Neural cell (in vitro differentiated cells): ENCODE data around the gene NRCAM. TPM values are rescaled to one million over a fixed set of nuclear protein-coding genes. Genes with fewer than 3 reads are reported as not detected.

Experiments used
- H2AFZ ChIP-seq: fragments of 200-600, 300-800 bp; sonication (generic), shearing (Covaris generic); 2 replicates; pipeline ENCODE4 v1.6.0; 2014; ENCODE audit warnings: low read depth, mild to moderate bottlenecking, antibody characterized with exemption, low read length, moderate library complexity
- H3F3A ChIP-seq: fragments of 200-600 bp; shearing (Covaris generic); 2 replicates; pipeline ENCODE4 v1.6.1; 2016; ENCODE audit warnings: mild to moderate bottlenecking, moderate library complexity, mixed read lengths, antibody characterized with exemption, low read length; ENCODE audit not compliant: insufficient read depth, poor library complexity, severe bottlenecking
- H3K27ac ChIP-seq: fragments of 200-600, 300-800 bp; sonication (generic), shearing (Covaris generic); 2 replicates; pipeline ENCODE4 v1.5.1; 2014; ENCODE audit warnings: mild to moderate bottlenecking, low read length, moderate library complexity
- H3K27me3 ChIP-seq: fragments of 300-800, 200-600 bp; sonication (generic), shearing (Covaris generic); 2 replicates; pipeline ENCODE4 v1.6.0; 2014; ENCODE audit warnings: mild to moderate bottlenecking, low read depth, low read length, moderate library complexity; ENCODE audit not compliant: insufficient read depth
- H3K36me3 ChIP-seq: fragments of 300-800, 200-600 bp; sonication (generic), shearing (Covaris generic); 2 replicates; pipeline ENCODE4 v1.5.1; 2014; ENCODE audit warnings: mild to moderate bottlenecking, antibody characterized with exemption, low read length, moderate library complexity; ENCODE audit not compliant: insufficient read depth
- H3K4me2 ChIP-seq: fragments of 300-800, 200-600 bp; sonication (generic), shearing (Covaris generic); 2 replicates; pipeline ENCODE4 v1.6.0; 2014; ENCODE audit warnings: mild to moderate bottlenecking, low read length
- H3K4me3 ChIP-seq: fragments of 300-800, 200-600 bp; sonication (generic), shearing (Covaris generic); 2 replicates; pipeline ENCODE4 v1.5.1; 2014; ENCODE audit warnings: mild to moderate bottlenecking, low read length, moderate library complexity
- H3K79me2 ChIP-seq: fragments of 200-600 bp; shearing (Covaris generic); replicated peaks from 2 replicates; pipeline ENCODE4 v1.6.0; 2014; ENCODE audit warnings: mild to moderate bottlenecking, low read length, moderate library complexity; ENCODE audit not compliant: insufficient read depth
- H3K9ac ChIP-seq: fragments of 300-800, 200-600 bp; sonication (generic), shearing (Covaris generic); 2 replicates; pipeline ENCODE4 v1.6.1; 2016; ENCODE audit warnings: mild to moderate bottlenecking, low read length, mixed read lengths
- H3K9me2 ChIP-seq: fragments of 200-600 bp; shearing (Covaris generic); 2 replicates; pipeline ENCODE4 v1.6.1; 2016; ENCODE audit warnings: mild to moderate bottlenecking, low read length, mixed read lengths; ENCODE audit not compliant: insufficient read depth
- H3K9me3 ChIP-seq: fragments of 200-600, 300-800 bp; sonication (generic), shearing (Covaris generic); 2 replicates; pipeline ENCODE4 v1.6.1; 2016; ENCODE audit warnings: mild to moderate bottlenecking, mixed run types, low read length, moderate library complexity, mixed read lengths
- H4K20me1 ChIP-seq: fragments of 200-600 bp; shearing (Covaris generic); 2 replicates; pipeline ENCODE4 v1.6.1; 2016; ENCODE audit warnings: mild to moderate bottlenecking, mixed run types; ENCODE audit not compliant: insufficient read depth
- EP300 ChIP-seq: fragments of 450-650 bp; conservative IDR thresholded peaks from 2 replicates; pipeline ENCODE4 v1.6.1; 2014; ENCODE audit warnings: antibody characterized with exemption, mild to moderate bottlenecking, moderate library complexity; ENCODE audit not compliant: poor library complexity, severe bottlenecking
- EZH2 ChIP-seq: fragments of 200-600, 300-800 bp; shearing (Covaris generic), sonication (generic); IDR thresholded peaks from 2 replicates; pipeline ENCODE4 v1.6.1; 2014; ENCODE audit warnings: antibody characterized with exemption, low read length, borderline replicate concordance, mild to moderate bottlenecking; ENCODE audit not compliant: insufficient read depth, poor library complexity, severe bottlenecking
- MXI1 ChIP-seq: fragments of 450-650 bp; conservative IDR thresholded peaks from 2 replicates; pipeline ENCODE4 v1.6.1; 2014; ENCODE audit warnings: antibody characterized with exemption, mild to moderate bottlenecking; ENCODE audit not compliant: poor library complexity, severe bottlenecking
- POLR2AphosphoS5 ChIP-seq: IDR thresholded peaks from 2 replicates; pipeline ENCODE4 v1.6.1; 2012
- RAD21 ChIP-seq: fragments of 450-650 bp; conservative IDR thresholded peaks from 2 replicates; pipeline ENCODE4 v1.6.1; 2014; ENCODE audit warnings: antibody characterized with exemption, mild to moderate bottlenecking, moderate library complexity
- REST ChIP-seq: IDR thresholded peaks from 2 replicates; pipeline ENCODE4 v1.6.1; 2012; ENCODE audit warnings: borderline replicate concordance
- SMC3 ChIP-seq: fragments of 450-650 bp; conservative IDR thresholded peaks from 2 replicates; pipeline ENCODE4 v1.6.1; 2014; ENCODE audit warnings: antibody characterized with exemption, mild to moderate bottlenecking, moderate library complexity; ENCODE audit not compliant: poor library complexity
- TAF1 ChIP-seq: IDR thresholded peaks from 2 replicates; pipeline ENCODE4 v1.6.1; 2012; ENCODE audit warnings: low read depth
- polyA plus RNA-seq: library from polyadenylated mRNA; depleted of rRNA; stranded (reverse); fragments of >200 nt; gene quantifications from 2 replicates; pipeline ENCODE4 v1.2.3, GENCODE V29; 2014
- TF ChIP-seq, protein P1 (sequence below): fragments of 450-650 bp; IDR thresholded peaks from 2 replicates; pipeline ENCODE4 v1.5.1; 2014; ENCODE audit warnings: antibody characterized with exemption, mild to moderate bottlenecking, moderate library complexity; ENCODE audit not compliant: poor library complexity, severe bottlenecking

The NRCAM gene
- polyA plus RNA-seq, 1 donor from 2014 or later, result 90.9 TPM

DNA sequence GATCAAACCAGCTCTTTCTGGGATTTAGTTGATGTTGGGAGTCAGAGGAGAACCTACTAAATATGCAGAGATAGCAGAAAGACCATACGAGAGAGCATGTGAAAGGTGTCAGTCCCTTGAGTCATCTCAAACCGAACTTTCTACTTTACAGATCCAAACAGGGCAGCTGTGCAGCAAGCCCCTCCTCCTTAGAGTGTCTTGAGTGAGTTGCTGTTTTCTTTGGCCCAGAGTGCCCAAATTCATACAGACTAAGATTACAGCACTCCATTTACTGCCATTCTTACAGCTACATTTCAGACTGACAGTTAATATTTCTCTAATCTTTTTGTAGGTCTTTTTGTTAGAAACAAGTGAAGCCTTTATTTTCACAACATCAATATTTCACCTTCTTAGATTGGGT is 53.4 kb downstream of the NRCAM start:
- Histone ChIP-seq H3K27ac (no peak overlapping the region), H3K4me3 (no peak overlapping the region), H3K9me3 (no peaks in the 10 kb centered on the region), H3F3A (no peaks in the 10 kb centered on the region), H3K79me2 (peaks cover 4% of the 10 kb centered on the region), H4K20me1 (no peaks in the 10 kb centered on the region), H3K9ac (no peak overlapping the region), H3K36me3 (no peaks in the 10 kb centered on the region), H3K27me3 (no peaks in the 10 kb centered on the region), H3K9me2 (no peaks in the 10 kb centered on the region), H3K4me2 (no peak overlapping the region), H2AFZ (no peak overlapping the region)
- TF ChIP-seq TAF1, result no peak
- no peak for TF ChIP-seq REST
- TF ChIP-seq EP300, result no peak
- TF ChIP-seq, protein P1, sequence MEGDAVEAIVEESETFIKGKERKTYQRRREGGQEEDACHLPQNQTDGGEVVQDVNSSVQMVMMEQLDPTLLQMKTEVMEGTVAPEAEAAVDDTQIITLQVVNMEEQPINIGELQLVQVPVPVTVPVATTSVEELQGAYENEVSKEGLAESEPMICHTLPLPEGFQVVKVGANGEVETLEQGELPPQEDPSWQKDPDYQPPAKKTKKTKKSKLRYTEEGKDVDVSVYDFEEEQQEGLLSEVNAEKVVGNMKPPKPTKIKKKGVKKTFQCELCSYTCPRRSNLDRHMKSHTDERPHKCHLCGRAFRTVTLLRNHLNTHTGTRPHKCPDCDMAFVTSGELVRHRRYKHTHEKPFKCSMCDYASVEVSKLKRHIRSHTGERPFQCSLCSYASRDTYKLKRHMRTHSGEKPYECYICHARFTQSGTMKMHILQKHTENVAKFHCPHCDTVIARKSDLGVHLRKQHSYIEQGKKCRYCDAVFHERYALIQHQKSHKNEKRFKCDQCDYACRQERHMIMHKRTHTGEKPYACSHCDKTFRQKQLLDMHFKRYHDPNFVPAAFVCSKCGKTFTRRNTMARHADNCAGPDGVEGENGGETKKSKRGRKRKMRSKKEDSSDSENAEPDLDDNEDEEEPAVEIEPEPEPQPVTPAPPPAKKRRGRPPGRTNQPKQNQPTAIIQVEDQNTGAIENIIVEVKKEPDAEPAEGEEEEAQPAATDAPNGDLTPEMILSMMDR, result no peak
- TF ChIP-seq MXI1, result no peak
- no peak for TF ChIP-seq POLR2AphosphoS5
- no peak for TF ChIP-seq RAD21
- no peak for TF ChIP-seq SMC3
- TF ChIP-seq EZH2, result no peak

DNA sequence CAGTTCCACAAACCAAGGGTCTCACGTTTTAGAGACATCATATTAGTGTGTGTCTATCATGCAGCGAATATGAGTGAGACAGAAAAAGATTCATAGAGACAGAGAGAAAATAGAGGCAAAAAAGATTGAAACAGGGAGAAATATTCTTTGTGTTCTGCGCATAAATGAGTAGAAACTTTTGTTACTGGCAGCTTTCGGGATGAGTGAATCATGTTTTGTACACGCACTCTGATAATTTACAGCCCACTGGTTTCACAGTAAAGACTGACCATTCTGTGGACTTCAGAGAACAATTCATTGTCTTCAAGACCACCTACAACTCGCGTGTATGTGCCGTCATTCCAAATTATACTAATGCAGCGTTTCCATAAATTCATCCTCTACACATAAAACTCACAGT is 60.2 kb downstream of the NRCAM start:
- no peaks in the 10 kb centered on the region for H3K79me2 ChIP-seq
- no peaks in the 10 kb centered on the region for H4K20me1 ChIP-seq
- H3K9me2 ChIP-seq, result no peaks in the 10 kb centered on the region
- H3K9me3 ChIP-seq, result no peaks in the 10 kb centered on the region
- H3F3A ChIP-seq, result no peaks in the 10 kb centered on the region
- TF ChIP-seq EP300 (no peak), TAF1 (no peak), MXI1 (no peak), POLR2AphosphoS5 (no peak)
- TF ChIP-seq, protein P1, result no peak
- no peaks in the 10 kb centered on the region for H3K27me3 ChIP-seq
- no peak overlapping the region for H3K27ac ChIP-seq
- no peaks in the 10 kb centered on the region for H3K36me3 ChIP-seq
- H3K4me2 ChIP-seq, result no peak overlapping the region
- no peak overlapping the region for H3K4me3 ChIP-seq
- H3K9ac ChIP-seq, result no peak overlapping the region
- no peak overlapping the region for H2AFZ ChIP-seq
